ENCODE data around the gene SWAP70.

The SWAP70 gene

DNA sequence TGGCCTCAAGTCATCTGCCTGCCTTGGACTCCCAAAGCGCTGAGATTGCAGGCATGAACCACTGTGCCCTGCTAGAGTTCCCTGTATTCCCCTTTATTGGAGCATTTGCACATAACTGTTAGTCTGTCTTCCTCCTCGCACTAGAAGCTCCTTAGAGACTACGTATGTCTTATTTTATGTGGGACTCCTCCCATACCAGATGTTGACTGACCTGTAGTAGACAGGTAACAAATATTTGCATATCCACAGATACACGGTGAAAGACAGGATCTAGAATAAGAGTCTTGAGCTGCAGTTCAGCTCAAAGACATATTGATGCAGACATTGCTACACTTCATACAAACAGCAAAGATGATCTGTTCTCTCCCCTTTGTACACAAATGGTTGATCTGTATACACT is 40.7 kb downstream of the SWAP70 start:
- TF ChIP-seq, protein P1, sequence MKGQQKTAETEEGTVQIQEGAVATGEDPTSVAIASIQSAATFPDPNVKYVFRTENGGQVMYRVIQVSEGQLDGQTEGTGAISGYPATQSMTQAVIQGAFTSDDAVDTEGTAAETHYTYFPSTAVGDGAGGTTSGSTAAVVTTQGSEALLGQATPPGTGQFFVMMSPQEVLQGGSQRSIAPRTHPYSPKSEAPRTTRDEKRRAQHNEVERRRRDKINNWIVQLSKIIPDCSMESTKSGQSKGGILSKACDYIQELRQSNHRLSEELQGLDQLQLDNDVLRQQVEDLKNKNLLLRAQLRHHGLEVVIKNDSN (IDR thresholded peaks at IDR 0.05): no peak
- TF ChIP-seq, protein P2, sequence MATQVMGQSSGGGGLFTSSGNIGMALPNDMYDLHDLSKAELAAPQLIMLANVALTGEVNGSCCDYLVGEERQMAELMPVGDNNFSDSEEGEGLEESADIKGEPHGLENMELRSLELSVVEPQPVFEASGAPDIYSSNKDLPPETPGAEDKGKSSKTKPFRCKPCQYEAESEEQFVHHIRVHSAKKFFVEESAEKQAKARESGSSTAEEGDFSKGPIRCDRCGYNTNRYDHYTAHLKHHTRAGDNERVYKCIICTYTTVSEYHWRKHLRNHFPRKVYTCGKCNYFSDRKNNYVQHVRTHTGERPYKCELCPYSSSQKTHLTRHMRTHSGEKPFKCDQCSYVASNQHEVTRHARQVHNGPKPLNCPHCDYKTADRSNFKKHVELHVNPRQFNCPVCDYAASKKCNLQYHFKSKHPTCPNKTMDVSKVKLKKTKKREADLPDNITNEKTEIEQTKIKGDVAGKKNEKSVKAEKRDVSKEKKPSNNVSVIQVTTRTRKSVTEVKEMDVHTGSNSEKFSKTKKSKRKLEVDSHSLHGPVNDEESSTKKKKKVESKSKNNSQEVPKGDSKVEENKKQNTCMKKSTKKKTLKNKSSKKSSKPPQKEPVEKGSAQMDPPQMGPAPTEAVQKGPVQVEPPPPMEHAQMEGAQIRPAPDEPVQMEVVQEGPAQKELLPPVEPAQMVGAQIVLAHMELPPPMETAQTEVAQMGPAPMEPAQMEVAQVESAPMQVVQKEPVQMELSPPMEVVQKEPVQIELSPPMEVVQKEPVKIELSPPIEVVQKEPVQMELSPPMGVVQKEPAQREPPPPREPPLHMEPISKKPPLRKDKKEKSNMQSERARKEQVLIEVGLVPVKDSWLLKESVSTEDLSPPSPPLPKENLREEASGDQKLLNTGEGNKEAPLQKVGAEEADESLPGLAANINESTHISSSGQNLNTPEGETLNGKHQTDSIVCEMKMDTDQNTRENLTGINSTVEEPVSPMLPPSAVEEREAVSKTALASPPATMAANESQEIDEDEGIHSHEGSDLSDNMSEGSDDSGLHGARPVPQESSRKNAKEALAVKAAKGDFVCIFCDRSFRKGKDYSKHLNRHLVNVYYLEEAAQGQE (IDR thresholded peaks at IDR 0.05; ENCODE audit: low read depth): no peak
- TF ChIP-seq CEBPB (IDR thresholded peaks at IDR 0.05) (no peak), TAF1 (IDR thresholded peaks at IDR 0.05; ENCODE audit: low read depth) (no peak), NFIC (IDR thresholded peaks at IDR 0.05) (no peak), TCF12 (IDR thresholded peaks at IDR 0.05; ENCODE audit: low read depth) (no peak)

DNA sequence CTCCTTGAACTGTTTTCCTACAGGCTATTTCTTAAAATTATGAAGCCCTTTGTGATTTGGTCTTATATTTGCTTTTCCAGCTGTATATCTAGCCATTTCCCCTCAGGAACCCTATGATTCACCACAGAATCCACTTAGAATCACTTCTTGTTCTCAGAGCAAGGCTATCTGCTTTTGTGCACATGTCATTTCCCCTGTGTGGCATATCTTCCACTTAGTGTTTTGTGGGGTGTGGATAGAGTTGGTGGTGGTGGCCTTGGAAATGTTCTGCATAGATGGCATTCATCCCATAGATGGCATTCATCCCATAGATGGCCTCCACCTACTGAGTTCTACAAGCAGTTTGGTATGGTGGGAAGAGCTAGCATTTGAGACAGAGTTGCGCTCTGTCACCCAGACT is 44.7 kb downstream of the SWAP70 start:
- TF ChIP-seq EGR1 (IDR thresholded peaks at IDR 0.05): no peak
- TF ChIP-seq NFIC (IDR thresholded peaks at IDR 0.05): no peak
- no peak for TF ChIP-seq YY1 (IDR thresholded peaks at IDR 0.05; ENCODE audit: low read depth)
- TF ChIP-seq RAD21 (IDR thresholded peaks at IDR 0.05; ENCODE audit: low read depth): no peak
- TF ChIP-seq, protein P2 (IDR thresholded peaks at IDR 0.05; ENCODE audit: low read depth): no peak
- TF ChIP-seq TEAD4 (IDR thresholded peaks at IDR 0.05): no peak
- TF ChIP-seq, protein P3, sequence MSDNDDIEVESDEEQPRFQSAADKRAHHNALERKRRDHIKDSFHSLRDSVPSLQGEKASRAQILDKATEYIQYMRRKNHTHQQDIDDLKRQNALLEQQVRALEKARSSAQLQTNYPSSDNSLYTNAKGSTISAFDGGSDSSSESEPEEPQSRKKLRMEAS (IDR thresholded peaks at IDR 0.05): no peak

DNA sequence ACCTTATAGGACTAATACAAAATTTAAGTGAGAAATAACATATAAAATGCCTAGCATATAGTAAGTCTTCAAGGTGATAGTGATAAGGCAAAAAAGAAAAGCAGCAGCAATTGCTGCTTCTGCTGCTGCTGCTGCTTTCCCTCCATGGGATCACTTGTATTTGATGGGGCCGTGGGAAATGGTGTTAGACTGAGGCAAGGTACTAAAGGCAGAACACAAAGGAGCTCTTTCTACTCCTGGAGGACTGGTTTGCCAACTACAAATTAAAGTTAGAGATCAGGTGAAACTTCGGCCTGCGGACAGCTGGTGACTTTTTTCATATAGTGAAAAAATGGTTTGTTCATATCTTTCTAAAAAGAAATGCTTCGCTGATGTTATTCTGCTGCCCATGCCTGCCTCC is 46.3 kb downstream of the SWAP70 start:
- TF ChIP-seq FOXM1 (IDR thresholded peaks at IDR 0.05; ENCODE audit: borderline replicate concordance, low read depth) (no peak), RAD21 (IDR thresholded peaks at IDR 0.05; ENCODE audit: low read depth) (no peak), CEBPB (IDR thresholded peaks at IDR 0.05) (no peak), EGR1 (IDR thresholded peaks at IDR 0.05) (no peak), TCF12 (IDR thresholded peaks at IDR 0.05; ENCODE audit: low read depth) (no peak), CREB1 (IDR thresholded peaks at IDR 0.05; ENCODE audit: low read depth) (no peak), NFIC (IDR thresholded peaks at IDR 0.05) (no peak), ZBTB7A (IDR thresholded peaks at IDR 0.05; ENCODE audit: low read depth) (no peak), TEAD4 (IDR thresholded peaks at IDR 0.05) (no peak), EP300 (IDR thresholded peaks at IDR 0.05; ENCODE audit: borderline replicate concordance) (no peak), TAF1 (IDR thresholded peaks at IDR 0.05; ENCODE audit: low read depth) (no peak), YY1 (IDR thresholded peaks at IDR 0.05; ENCODE audit: low read depth) (no peak)
- TF ChIP-seq, protein P1 (IDR thresholded peaks at IDR 0.05): no peak
- TF ChIP-seq, protein P3 (IDR thresholded peaks at IDR 0.05): no peak
- TF ChIP-seq, protein P2 (IDR thresholded peaks at IDR 0.05; ENCODE audit: low read depth): no peak

DNA sequence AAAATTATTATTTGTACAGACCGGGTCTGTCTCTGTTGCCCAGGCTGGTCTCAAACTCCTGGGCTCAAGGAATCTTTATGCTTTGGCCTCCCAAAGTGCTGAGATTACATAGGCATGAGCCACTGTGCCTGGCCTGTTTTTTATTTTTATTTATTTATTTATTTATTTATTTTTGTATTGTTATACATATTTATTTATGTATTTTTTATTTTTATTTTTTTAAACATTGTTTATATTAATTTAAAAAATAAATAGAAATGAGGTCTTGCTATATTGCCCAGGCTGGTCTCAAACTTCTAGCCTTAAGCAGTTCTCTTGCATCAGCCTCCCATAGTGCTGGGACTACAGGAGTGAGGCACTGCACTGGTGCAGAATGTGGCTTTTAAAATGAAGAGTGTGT is 47.0 kb downstream of the SWAP70 start:
- TF ChIP-seq TAF1 (IDR thresholded peaks at IDR 0.05; ENCODE audit: low read depth) (no peak), FOXM1 (IDR thresholded peaks at IDR 0.05; ENCODE audit: borderline replicate concordance, low read depth) (no peak), RAD21 (IDR thresholded peaks at IDR 0.05; ENCODE audit: low read depth) (no peak), ZBTB7A (IDR thresholded peaks at IDR 0.05; ENCODE audit: low read depth) (no peak), YY1 (IDR thresholded peaks at IDR 0.05; ENCODE audit: low read depth) (no peak), EGR1 (IDR thresholded peaks at IDR 0.05) (no peak), NFIC (IDR thresholded peaks at IDR 0.05) (no peak), TCF12 (IDR thresholded peaks at IDR 0.05; ENCODE audit: low read depth) (no peak), EP300 (IDR thresholded peaks at IDR 0.05; ENCODE audit: borderline replicate concordance) (no peak), CEBPB (IDR thresholded peaks at IDR 0.05) (no peak), TEAD4 (IDR thresholded peaks at IDR 0.05) (no peak), CREB1 (IDR thresholded peaks at IDR 0.05; ENCODE audit: low read depth) (no peak)
- TF ChIP-seq, protein P3 (IDR thresholded peaks at IDR 0.05): no peak
- TF ChIP-seq, protein P2 (IDR thresholded peaks at IDR 0.05; ENCODE audit: low read depth): no peak
- TF ChIP-seq, protein P1 (IDR thresholded peaks at IDR 0.05): no peak

All from Ishikawa (cell line).